GM21528 (cell line): ENCODE data around the gene CDH11.
A peak's percentile ranks its signal among the peaks of the same experiment; 100 is the strongest.

Experiments
- ATAC-seq: cut with Tn5 transposase; IDR thresholded peaks from one replicate; pipeline ENCODE4 v1.9.1; 2021; ENCODE audit warnings: mild to moderate bottlenecking, moderate library complexity; ENCODE audit not compliant: unreplicated experiment, low FRiP score

CDH11 gene

GRCh38 chr16:65118871-65119270 lies 3.0 kb downstream of the CDH11 start:
- no peak for ATAC-seq

DNA sequence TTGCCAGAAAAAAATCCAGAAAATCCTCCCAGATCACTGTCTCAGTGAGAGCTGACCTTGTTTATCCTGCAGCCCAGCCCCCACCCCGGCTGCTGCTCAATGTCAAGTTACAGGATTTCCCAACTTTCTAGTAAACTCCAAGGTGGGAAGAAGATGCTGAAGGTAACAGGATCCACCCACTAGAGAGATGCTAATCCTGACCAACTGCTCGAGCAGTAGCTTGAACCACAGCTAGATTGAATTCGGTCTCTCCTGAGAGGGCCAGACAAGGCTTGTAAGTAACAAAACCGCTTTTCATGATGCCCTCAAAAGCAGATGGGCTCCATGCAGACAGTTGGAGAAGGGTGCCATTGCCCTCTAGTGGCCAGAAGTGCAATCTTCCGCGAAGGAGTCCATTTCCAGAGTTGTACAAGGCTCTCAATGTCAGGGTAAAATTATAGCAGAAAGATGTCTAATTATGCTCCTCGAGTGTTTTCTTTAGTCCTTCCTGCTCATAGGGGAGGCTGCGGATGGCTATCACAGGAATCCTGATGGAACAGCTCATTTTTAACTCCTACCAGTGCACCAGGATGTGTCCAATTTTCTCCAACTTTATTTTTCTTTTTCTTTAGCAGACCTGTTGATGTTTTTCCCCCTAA lies 3.9 kb downstream of the CDH11 start:
- ATAC-seq = peak; percentile 74

DNA sequence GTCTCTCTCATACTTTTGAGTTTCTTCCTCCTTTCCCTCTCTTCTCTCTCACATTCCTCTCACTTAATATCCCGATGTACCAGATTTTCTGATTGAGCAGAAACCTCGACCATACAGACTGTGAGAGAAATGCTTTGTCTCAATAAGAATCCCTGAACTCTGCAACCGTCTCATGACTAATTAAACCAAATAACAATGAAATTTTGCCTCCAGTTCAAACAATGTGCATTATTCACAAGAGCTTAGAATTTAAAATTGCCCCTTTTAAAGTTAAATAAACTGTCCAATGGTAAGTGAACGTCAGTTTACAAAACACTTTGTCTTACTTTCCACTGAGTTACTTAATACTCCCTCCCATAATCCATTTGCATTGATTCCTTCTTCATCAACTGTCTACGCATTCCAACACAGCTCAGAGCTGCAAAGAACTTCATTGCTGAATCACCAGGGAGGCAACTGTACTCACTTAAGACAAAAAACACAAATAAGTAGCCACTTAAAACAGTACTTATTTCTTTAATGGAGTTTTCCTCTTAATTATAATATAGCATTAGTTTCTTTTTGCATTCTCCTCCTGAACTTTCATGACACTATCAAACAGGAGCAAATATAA lies 4.9 kb downstream of the CDH11 start:
- ATAC-seq = no peak

DNA sequence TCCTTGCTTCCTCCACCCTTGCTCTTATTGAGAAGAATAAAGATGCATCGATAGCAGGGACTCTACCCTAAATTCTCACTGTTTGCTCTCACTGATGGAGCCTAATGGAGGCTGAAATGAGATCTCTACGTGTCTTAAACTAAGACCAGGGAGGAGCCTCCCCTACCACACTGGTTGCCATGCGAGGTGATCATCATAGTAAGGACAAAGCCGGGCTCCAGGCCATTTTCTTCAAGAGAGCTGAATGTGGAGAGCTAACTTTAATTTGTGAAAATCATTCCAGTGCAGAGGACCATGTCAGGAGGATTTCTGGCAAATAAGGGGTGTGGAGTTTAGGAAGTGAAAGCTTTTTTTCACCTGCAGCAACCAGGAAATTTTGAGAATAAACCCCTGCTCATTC lies 5.6 kb downstream of the CDH11 start:
- ATAC-seq = no peak

DNA sequence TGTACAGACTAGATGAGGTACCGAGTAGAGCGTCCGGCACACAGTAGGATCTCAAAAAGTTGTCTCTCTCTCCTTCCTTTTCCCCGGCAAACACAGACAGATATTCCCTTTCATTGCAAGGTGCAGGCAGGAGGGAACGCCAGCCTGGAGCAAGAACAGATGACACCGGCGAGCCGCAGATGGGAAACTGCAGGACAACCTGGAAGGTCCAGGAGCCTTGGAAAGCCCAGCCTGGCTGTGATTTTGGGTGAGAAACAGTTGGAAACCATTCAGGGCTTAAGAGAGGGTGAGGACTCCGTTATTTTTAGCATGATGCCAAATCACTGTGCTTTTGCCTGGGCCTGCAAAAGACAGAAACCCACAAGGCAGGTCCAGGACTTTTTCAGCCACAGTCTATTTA lies 7.3 kb downstream of the CDH11 start:
- ATAC-seq = no peak

- no peak for ATAC-seq
These were observed 8.4 kb downstream of the CDH11 start for GRCh38 chr16:65113441-65113840.

GRCh38 chr16:65111306-65111705 lies 10.6 kb downstream of the CDH11 start:
- ATAC-seq = no peak

- no peak for ATAC-seq
These were observed 15.1 kb downstream of the CDH11 start for GRCh38 chr16:65106757-65107156.

DNA sequence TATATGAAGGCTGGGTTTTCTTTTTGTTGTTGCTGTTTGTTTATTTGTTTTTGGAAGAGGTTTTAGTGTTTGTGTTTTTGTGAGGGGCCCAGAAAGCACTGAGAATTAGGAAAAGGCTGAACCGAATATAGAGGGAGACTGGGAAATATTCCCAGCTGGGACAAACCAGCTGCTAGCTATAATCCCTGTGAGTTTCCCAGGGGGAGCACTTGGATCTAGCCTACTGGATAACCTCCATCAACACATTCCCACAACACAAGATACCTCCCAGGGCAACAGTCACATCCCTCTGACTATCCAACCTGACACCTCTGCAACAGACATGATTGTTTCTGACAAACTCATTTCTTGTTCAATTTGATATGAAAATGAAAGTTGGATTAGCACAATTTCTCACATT lies 16.7 kb downstream of the CDH11 start:
- ATAC-seq = no peak

- no peak for ATAC-seq
These were observed 17.4 kb downstream of the CDH11 start for GRCh38 chr16:65104471-65104870.

- no peak for ATAC-seq
These were observed 19.5 kb downstream of the CDH11 start for GRCh38 chr16:65102326-65102725.

DNA sequence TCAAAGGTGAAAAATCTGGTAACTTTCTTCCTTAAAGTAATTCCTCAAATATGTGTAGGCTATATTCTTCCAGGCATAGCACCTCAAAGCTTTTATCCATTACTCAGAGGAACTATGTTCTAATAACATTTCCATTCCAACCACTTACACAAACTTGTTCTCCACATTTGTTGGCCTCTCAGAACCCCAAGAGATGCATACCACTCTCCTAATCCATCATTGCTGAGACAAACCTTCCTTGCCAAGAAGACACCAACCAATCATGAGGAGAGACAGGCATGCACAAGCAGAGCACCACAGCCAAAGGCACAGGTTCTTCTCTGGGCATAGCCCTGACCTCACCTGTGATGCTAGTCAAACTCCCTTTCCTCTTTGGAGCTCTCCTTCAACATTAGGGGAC lies 20.9 kb downstream of the CDH11 start:
- no peak for ATAC-seq

DNA sequence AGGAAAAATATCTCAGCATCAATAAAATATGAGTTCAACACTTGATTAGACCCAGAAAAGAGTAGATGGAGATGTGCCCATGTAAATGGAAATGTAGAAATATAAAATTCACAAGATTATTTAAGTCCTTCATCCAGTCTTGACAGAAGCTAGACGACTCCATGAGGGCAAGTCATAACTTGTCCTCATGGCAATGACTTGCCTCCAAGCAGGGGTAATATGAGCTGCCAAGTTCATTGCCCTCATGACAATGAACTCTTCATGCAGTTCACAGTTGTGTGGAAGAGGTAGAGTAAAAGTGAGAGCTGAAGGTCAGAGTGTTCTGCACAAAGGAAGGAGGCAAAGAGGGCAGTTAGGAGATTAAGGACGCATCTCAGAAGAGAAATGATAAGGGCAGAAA lies 22.3 kb downstream of the CDH11 start:
- ATAC-seq = no peak

DNA sequence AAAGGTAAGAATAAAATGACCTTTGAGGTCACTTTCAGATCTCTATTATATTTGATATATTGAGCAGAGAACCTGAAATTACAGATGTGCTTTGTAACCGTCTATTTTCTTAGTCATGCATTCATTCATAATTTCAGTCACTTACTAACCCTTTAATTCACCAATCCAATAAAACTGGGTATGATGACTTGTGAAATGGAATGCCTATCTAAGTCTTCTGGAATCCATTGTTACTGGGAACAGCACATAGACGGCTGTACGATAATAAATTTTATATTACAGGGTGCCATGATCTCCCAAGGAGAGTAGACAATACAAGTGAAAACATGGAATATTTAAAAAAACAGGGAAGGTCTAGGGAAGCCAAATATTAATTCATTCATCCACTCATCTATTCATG lies 22.9 kb downstream of the CDH11 start:
- no peak for ATAC-seq

DNA sequence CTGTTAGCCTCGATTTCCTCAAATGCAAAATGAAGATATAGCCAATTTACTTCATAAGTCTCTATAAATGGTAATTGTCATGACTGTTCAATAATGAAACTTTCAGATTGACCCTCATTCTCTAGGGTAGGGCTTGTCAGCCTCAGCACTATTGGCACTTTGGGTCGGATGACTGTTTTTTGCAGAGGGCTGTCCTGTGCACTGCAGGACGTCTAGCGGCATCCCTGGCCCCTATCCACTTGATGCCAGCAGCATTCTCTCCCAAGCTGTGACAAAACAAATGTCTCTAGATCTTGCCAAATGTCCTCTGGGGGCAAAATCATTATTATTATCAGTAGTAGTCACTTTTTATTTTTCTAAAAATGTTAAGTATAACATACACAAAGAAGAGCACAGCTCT lies 24.6 kb downstream of the CDH11 start:
- no peak for ATAC-seq

GRCh38 chr16:65095906-65096305 lies 26.0 kb downstream of the CDH11 start:
- no peak for ATAC-seq

- ATAC-seq = no peak
These were observed 26.7 kb downstream of the CDH11 start for GRCh38 chr16:65095090-65095728.

- ATAC-seq = no peak
These were observed 27.9 kb downstream of the CDH11 start for GRCh38 chr16:65094009-65094408.

DNA sequence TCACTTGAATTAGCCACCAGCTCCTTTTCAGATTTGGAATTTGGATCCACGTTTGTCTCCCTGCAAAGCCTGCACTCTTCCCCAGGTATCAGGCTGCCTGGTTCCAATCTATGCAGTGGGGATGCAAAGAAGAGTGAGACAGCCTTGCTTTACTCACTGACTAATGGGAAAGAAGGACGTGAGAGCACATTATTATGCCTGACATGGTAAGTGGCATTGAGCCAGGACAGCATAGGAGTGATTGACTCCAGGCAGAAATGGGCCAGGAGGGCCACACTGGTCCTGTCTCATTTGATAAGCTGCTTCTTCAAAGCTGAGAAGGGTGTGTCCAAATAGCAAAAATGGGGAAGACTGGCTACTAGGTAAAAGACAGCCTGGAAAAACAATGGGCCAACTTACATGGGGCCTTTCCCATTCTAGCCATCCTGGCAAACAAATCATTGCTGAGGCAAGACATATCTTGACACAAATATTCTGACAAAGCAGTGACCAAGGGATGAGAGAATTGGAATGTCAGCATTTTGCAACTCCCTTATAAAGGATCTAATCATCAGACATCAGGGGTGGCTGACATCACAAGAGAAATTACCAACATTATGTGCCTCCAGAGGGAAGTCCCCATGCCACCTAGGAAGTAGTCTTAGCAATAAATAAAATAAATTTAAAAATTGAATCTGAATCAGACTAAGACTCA lies 38.6 kb downstream of the CDH11 start:
- no peak for ATAC-seq

DNA sequence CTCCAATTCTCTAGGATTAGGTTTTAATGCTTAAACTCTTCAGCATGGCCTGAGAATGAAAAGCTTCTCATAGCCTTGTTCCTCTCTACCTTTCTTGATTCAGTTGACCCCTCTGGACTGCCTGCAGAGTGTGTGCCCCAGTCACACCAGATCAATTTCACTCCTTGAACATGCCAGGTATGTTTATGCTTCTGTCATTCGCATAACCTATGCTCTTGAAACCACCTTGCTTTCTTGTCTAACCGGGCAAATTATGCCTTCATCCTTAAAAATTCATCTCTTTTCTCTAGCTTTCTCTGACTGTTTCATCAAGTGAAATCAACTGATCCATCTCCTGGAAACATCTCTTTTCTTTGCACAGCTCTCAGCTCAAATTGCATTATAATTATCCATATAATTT lies 42.3 kb downstream of the CDH11 start:
- ATAC-seq = no peak

- no peak for ATAC-seq
These were observed 44.7 kb downstream of the CDH11 start for GRCh38 chr16:65077181-65077580.

DNA sequence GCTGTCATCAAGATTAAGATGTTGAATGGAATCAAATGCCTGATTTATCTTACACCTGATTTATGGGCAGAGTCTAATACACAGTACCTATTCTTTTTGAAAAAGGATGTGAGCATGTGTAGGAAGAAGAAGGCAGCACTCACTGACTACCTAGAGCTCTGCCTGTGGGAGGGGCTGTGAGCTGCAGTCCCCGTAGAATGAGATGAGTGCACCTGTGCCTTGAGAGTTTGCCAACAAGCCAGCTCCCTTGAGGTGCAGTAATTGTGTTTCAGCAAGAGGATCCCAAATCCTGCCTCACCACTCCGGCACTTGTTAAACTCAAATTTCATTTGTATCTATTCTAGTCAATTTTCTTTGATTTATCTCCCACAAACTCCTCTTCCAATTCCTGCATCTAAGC lies 46.0 kb downstream of the CDH11 start:
- ATAC-seq = no peak
